HG03439 (cell line): Measurements from ENCODE around the gene HIPK1.
"Not testable (repeated sequence)": the region's sequence is repeated elsewhere in the genome, so short reads cannot be mapped to it uniquely, and the experiment has no call there.

Experiments used
- ATAC-seq: cut with Tn5 transposase; IDR thresholded peaks from one replicate; pipeline ENCODE4 v1.9.1; 2021; ENCODE audit warnings: mild to moderate bottlenecking, moderate library complexity; ENCODE audit not compliant: unreplicated experiment

Gene HIPK1

GRCh38 chr1:113980110-113980509, 51.0 kb downstream of the HIPK1 start:
- ATAC-seq: no peak

- no peak for ATAC-seq
These were observed 53.1 kb downstream of the HIPK1 start for GRCh38 chr1:113981962-113982931.

- ATAC-seq: no peak
These were observed 53.8 kb downstream of the HIPK1 start for GRCh38 chr1:113982949-113983348.

DNA sequence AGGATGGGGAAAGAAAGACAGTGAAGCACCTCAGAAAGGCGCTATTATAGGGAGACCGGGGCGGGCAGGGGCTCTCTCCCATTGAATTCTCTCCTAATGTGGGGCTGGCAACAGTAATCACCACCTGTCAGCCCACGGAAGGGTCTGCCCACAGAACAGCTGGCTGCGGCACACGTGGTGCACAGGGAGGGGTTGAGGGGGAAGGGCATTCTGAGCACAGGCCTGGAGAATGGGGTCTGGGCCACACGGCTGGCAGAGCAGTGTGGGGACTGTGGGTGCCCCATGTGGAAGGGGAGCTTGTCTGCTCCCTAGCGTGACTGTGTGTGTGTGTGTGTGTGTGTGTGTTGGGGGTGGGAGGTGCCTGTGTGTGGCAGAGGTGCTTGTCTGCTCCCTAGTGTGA, 54.3 kb downstream of the HIPK1 start:
- no peak for ATAC-seq

GRCh38 chr1:113983826-113984225, 54.7 kb downstream of the HIPK1 start:
- ATAC-seq: no peak

DNA sequence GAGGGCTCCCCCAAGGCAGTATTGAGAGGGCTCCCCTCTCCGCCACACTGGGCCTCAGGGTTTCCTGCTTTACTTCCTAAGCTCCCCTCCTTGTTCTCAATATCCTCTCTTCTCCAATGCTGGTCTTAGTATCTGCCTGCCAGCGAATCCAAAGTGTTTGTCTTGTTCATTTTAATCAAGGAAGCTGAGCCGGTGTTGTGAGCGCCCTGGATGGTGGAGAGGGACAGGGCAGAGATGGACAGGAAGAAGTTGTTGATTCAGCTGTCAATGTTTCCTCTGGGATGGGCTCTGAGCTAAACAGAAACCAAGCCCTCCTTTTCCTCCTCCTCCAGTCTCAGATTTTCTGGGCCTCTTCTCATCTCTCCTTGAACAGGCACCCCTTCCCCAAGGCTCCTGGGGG, 55.6 kb downstream of the HIPK1 start:
- no peak for ATAC-seq

GRCh38 chr1:113986802-113987201, 57.7 kb downstream of the HIPK1 start:
- ATAC-seq: no peak

- no peak for ATAC-seq
These were observed 58.1 kb downstream of the HIPK1 start for GRCh38 chr1:113987259-113987658.

DNA sequence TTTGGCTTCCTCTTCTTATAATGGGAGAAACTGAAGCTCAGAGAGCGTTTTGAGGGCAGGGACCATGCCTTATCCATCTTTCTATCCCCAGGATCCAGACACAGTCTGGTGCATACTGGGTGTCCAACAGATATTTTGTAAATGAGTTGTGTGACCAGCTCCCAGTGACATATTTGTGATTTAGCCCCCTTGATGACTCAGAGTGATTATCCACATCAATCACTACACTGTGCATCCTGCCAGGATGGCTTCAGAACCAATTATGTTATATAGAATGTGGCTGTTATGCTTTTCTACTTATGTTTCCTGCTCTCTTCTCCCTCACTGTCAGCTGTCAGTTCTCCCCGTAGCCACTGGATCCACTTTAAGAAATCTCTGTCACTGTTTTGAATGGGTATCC, 61.4 kb downstream of the HIPK1 start:
- ATAC-seq: no peak

- no peak for ATAC-seq
These were observed 61.8 kb downstream of the HIPK1 start for GRCh38 chr1:113990961-113991360.

DNA sequence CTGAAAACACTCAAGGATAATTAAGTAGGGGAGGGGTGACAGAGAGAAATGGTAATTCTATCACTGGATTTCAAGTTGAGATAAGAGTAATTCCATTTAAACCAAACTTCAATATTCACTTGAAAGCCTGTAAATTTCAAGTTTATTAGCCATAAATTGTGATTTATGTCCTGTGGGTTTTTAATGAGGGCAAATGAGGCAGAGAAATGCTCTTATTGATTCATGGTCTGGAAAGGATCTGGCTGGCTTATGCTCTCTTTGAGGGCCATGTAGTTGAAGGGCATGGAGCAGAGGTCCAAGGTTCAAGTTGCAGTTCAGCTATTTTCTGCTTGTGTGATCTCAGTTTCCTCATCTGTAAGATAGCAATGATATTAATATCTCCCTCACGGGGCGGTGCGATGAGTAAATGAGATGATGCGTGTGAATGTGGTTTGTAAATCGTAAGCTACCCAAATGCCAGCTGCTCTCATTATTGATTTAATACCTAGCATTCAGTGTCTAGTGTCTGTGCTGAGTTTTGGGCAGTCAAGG, 62.4 kb downstream of the HIPK1 start:
- no peak for ATAC-seq

GRCh38 chr1:113993072-113993471, 63.9 kb downstream of the HIPK1 start:
- no peak for ATAC-seq

DNA sequence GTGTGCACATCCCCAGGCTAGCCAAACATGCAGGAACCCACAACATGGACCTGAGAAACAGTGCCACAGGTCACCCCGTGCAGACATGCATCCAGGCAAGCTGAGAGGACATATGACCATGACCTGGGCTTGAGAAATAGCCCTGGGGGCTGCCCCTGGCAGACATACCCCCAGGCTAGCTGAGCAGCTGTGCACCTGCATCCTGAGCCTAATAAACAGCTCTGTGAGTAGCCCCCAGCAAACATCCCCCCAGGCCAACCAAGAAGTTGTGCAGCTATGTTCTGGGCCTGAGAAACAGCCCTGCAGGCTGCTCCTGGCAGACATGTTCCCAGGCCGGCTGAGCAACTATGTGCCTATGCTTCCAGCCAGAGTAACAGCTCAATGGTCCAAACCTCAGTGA, 64.6 kb downstream of the HIPK1 start:
- no peak for ATAC-seq

DNA sequence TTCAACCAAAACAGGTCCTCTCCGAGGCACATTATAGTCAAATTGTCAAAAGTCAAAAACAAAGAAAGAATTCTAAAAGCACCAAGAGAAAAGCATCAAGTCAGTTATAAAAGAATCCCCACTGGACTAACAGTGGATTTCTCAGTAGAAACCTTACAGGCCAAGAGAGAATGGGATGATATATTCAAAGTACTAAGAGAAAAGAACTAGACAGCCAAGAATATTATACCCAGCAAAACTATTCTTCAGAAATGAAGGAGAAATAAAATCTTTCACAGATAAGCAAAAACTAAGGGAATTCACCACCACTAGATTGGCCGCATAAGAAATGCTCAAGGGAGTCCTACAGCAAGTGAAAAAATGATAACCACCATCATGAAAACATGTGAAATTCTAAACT, 66.3 kb downstream of the HIPK1 start:
- ATAC-seq: no peak

- ATAC-seq: no peak
These were observed 69.2 kb downstream of the HIPK1 start for GRCh38 chr1:113998361-113998760.

- no peak for ATAC-seq
These were observed 70.1 kb downstream of the HIPK1 start for GRCh38 chr1:113999233-113999632.

GRCh38 chr1:113999799-114000198, 70.7 kb downstream of the HIPK1 start:
- ATAC-seq: no peak

DNA sequence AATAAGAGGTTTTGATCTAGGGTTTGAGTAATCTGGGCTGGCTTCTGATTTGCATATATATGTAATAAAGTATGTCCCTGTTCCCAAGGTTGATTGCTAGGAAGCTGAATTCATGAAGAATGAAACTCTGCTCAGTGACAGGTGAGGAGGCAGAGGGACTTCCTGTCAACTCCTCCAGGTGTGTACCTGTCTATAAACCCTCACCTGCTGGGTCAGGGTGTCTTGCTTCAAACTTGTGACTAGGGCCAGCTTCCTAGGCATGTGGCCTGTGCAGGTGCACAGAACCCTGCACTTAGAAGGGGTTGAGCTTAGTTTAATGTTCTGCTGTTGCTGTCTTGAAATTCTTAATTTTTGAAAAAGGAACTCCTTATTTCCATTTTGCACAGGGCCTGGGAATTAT, 71.3 kb downstream of the HIPK1 start:
- no peak for ATAC-seq

GRCh38 chr1:114002492-114003239, 73.5 kb downstream of the HIPK1 start:
- ATAC-seq: no peak

DNA sequence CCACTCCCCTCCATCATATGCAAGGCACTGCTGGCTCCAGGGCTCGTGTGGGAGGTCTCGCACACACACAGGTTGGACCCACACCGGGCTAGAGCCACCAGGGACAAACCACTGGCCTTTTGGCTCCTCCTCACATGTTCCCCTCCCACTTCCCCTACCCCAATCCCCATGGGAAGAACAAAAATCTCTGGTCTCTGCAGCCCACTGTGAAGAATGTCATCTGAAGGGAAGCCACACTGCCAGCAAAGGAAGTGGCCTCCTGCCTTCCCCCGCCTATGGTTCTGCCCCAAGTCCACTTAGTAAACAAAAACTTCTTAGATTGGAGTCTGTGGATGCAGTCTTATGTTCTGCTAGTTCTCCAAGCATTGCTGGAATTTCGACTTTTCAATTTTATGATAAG, 74.3 kb downstream of the HIPK1 start:
- no peak for ATAC-seq

DNA sequence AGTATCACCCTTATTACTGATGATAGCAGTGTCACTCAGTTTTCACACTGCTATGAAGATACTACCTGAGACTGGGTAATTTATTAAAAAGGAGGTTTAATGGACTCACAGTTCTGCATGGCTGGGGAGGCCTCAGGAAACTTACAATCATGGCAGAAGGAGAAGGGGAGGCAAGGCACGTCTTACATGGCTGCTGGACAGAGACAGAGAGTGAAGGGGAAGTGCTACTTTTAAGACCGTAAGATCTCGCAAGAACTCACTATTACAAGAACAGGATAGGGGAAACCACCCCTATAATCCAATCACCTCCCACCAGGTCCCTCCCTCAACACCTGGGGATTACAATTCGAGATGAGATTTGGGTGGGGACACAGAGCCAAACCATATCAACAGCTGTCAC, 77.7 kb downstream of the HIPK1 start:
- ATAC-seq: not testable (repeated sequence)

GRCh38 chr1:114008480-114008941, 79.4 kb downstream of the HIPK1 start:
- ATAC-seq: no peak
